Stomach (tissue), 9 donors: ENCODE measurements around the gene COIL. TPM values are rescaled to one million over a fixed set of nuclear protein-coding genes. Genes with fewer than 3 reads are reported as not detected.

Experiments
- DNase-seq, 2 donors: peaks; one replicate each; pipeline versions ENCODE4 v3.0.0 to v3.0.0-alpha.2; 2013 to 2019
- H3K27ac ChIP-seq, 5 donors: fragments of 200-600 bp in 4 of 5; sonication (generic) in 4 of 5; one replicate each; pipeline ENCODE4 v1.5.1; 2013 to 2019; ENCODE audit warnings: mild to moderate bottlenecking in 1 of 5, moderate library complexity in 1 of 5
- H3K27me3 ChIP-seq, 3 donors: fragments of 200-600 bp; sonication (generic); one replicate each; pipeline ENCODE4 v1.5.1; 2017 to 2019; ENCODE audit warnings: mixed run types in 1 of 3
- H3K36me3 ChIP-seq, 4 donors: fragments of 200-600 bp; sonication (generic); 1 replicate in 3 of 4; 2 replicates in 1 of 4; pipeline ENCODE4 v1.5.1; 2016 to 2019
- H3K4me1 ChIP-seq, 4 donors: fragments of 200-600 bp; sonication (generic); one replicate each; pipeline ENCODE4 v1.5.1; 2016 to 2019
- H3K4me3 ChIP-seq, 4 donors: fragments of 200-600 bp; sonication (generic) in 3 of 4; one replicate each; pipeline ENCODE4 v1.5.1; 2016 to 2019; ENCODE audit warnings: mild to moderate bottlenecking in 1 of 4
- H3K9me3 ChIP-seq, 4 donors: fragments of 200-600 bp; sonication (generic); one replicate each; pipeline ENCODE4 v1.5.1; 2016 to 2019
- CTCF ChIP-seq, 7 experiments: fragments of 450-650 bp in 4 of 7; fragments of 200-600 bp in 3 of 7; sonication (generic) in 3 of 7; IDR thresholded peaks; one replicate each; pipeline ENCODE4 v1.5.1; 2016 to 2019; ENCODE audit warnings: antibody characterized with exemption in 7 of 7, control low read depth in 2 of 7, mild to moderate bottlenecking in 1 of 7
- EP300 ChIP-seq: sonication (generic); formaldehyde crosslinking; IDR thresholded peaks from one replicate; pipeline ENCODE4 v1.6.1; 2017; ENCODE audit warnings: antibody characterized with exemption
- POLR2A ChIP-seq, 4 donors: fragments of 450-650 bp; IDR thresholded peaks; one replicate each; pipeline ENCODE4 v1.6.1; 2016; ENCODE audit warnings: antibody characterized with exemption in 4 of 4, control low read depth in 2 of 4, mild to moderate bottlenecking in 1 of 4, moderate library complexity in 1 of 4
- POLR2AphosphoS5 ChIP-seq, 3 donors: sonication (generic); formaldehyde crosslinking; IDR thresholded peaks; one replicate each; pipeline ENCODE4 v1.6.1; 2016; ENCODE audit warnings: antibody characterized with exemption in 3 of 3
- WGBS, 5 donors: extraction: QIAGEN DNeasy Blood & Tissue Kit in 3 of 5; methylation state at CpG; one replicate each; pipeline versions ENCODE4 v1.1.5 to v1.1.7; 2013 to 2018; 5-methylcytosine and 5-hydroxymethylcytosine counted together
- intact Hi-C: fragments of 100-400 bp; cut with DNase I; formaldehyde crosslinking; loops from one replicate; pipeline ENCODE4 v1.15.1; 2023; ENCODE audit warnings: low total_unique reads
- polyA plus RNA-seq, 3 donors: library from polyadenylated mRNA; stranded (reverse); fragments of 200-250 nt; gene quantifications; one replicate each; pipeline ENCODE4 v1.2.3, GENCODE V29; 2013
- total RNA-seq, 5 donors: library from RNA; depleted of rRNA; stranded (reverse); fragments of >200 nt; gene quantifications; one replicate each; pipeline versions ENCODE4 v1.1.0 to v1.2.3, GENCODE V29; 2014 to 2016
- donor health status: healthy with polysubstance abuse.
- donor health status: Bipolar disorder and iron deficiency.
- donor health status: healthy.

Gene COIL
- total and polyA plus RNA-seq, 8 donors: 2.3 to 23.1 (median 12.1) TPM

- WGBS, 5 donors: 77 to 93% (median 90%) methylated on average over 1 of the region's 1 CpG
- H3K4me1 ChIP-seq: peaks cover 0 to 11% (median 0%) of the 10 kb centered on the region in 4 donors
- no peak for TF ChIP-seq CTCF (IDR thresholded peaks at IDR 0.05)
- TF ChIP-seq POLR2A (IDR thresholded peaks at IDR 0.05): no peak
- no peaks in the 10 kb centered on the region for H3K9me3 ChIP-seq
- intact Hi-C loops: no loop called here
- H3K36me3 ChIP-seq: peaks cover 29 to 95% (median 79%) of the 10 kb centered on the region in 4 donors
- no peaks in the 10 kb centered on the region for H3K27me3 ChIP-seq
- no peak for DNase-seq
- no peak overlapping the region for H3K4me3 ChIP-seq
- no peak overlapping the region for H3K27ac ChIP-seq
These were observed 31.5 kb upstream of the COIL start for GRCh38 chr17:56992364-56992763.

GRCh38 chr17:56988901-56989572 lies 28.2 kb upstream of the COIL start:
- Histone ChIP-seq H3K4me1 (peaks cover 0 to 6% (median 0%) of the 10 kb centered on the region in 4 donors), H3K27ac (no peak overlapping the region), H3K36me3 (peaks cover 15 to 95% (median 77%) of the 10 kb centered on the region in 4 donors), H3K4me3 (no peak overlapping the region), H3K27me3 (no peaks in the 10 kb centered on the region), H3K9me3 (no peaks in the 10 kb centered on the region)
- 82 to 86% (median 84%) methylated on average over 4 of the region's 4 CpGs for WGBS, 5 donors
- TF ChIP-seq EP300 (no peak), POLR2A (IDR thresholded peaks at IDR 0.05) (no peak), POLR2AphosphoS5 (IDR thresholded peaks at IDR 0.05) (no peak), CTCF (IDR thresholded peaks at IDR 0.05) (no peak)
- intact Hi-C loops: no loop called here
- no peak for DNase-seq

GRCh38 chr17:56987283-56987834 lies 26.5 kb upstream of the COIL start:
- Histone ChIP-seq H3K4me1 (peaks cover 0 to 5% (median 0%) of the 10 kb centered on the region in 4 donors), H3K27me3 (no peaks in the 10 kb centered on the region), H3K9me3 (no peaks in the 10 kb centered on the region), H3K27ac (no peak overlapping the region), H3K4me3 (no peak overlapping the region), H3K36me3 (peaks cover 15 to 92% (median 70%) of the 10 kb centered on the region in 4 donors)
- intact Hi-C loops: no loop called here
- 41 to 68% (median 60%) methylated on average over 11 of the region's 11 CpGs for WGBS, 5 donors
- no peak for DNase-seq
- no peak for TF ChIP-seq EP300
- no peak for TF ChIP-seq CTCF (IDR thresholded peaks at IDR 0.05)
- TF ChIP-seq POLR2A (IDR thresholded peaks at IDR 0.05): no peak
- TF ChIP-seq POLR2AphosphoS5 (IDR thresholded peaks at IDR 0.05): no peak

GRCh38 chr17:56985371-56986162 lies 24.7 kb upstream of the COIL start:
- DNase-seq: no peak
- Histone ChIP-seq H3K27ac (peak overlapping the region in 1 of 5 donors; percentile 19), H3K36me3 (peaks cover 11 to 89% (median 62%) of the 10 kb centered on the region in 4 donors), H3K4me3 (no peak overlapping the region), H3K9me3 (no peaks in the 10 kb centered on the region), H3K27me3 (no peaks in the 10 kb centered on the region), H3K4me1 (peaks cover 0 to 5% (median 0%) of the 10 kb centered on the region in 4 donors)
- intact Hi-C loops: no loop called here
- 84 to 93% (median 89%) methylated on average over 14 of the region's 14 CpGs for WGBS, 5 donors
- no peak for TF ChIP-seq POLR2A (IDR thresholded peaks at IDR 0.05)
- TF ChIP-seq EP300: no peak
- no peak for TF ChIP-seq POLR2AphosphoS5 (IDR thresholded peaks at IDR 0.05)
- TF ChIP-seq CTCF (IDR thresholded peaks at IDR 0.05): no peak
